ENCODE data around the gene COL20A1. TPM values are rescaled to one million over a fixed set of nuclear protein-coding genes. Genes with fewer than 3 reads are reported as not detected.

Gene COL20A1
- total RNA-seq, 1 donor from 2014 or later: 0.25 TPM

GRCh38 chr20:63375438-63375837 is 82.5 kb downstream of the COL20A1 start:
- Mint-ChIP-seq H3K36me3 (no peaks in the 10 kb centered on the region), H3K4me3 (no peak overlapping the region), H3K4me1 (peaks cover 10% of the 10 kb centered on the region), H3K9me3 (no peaks in the 10 kb centered on the region), H3K27me3 (ENCODE audit: low read depth) (peaks cover 36% of the 10 kb centered on the region), H3K27ac (no peak overlapping the region)
- no peak for TF ChIP-seq CTCF (IDR thresholded peaks at IDR 0.05; ENCODE audit: unreplicated experiment)
- DNase-seq (ENCODE audit: low spot score in 2 of 2, unreplicated experiment in 2 of 2): no peak

DNA sequence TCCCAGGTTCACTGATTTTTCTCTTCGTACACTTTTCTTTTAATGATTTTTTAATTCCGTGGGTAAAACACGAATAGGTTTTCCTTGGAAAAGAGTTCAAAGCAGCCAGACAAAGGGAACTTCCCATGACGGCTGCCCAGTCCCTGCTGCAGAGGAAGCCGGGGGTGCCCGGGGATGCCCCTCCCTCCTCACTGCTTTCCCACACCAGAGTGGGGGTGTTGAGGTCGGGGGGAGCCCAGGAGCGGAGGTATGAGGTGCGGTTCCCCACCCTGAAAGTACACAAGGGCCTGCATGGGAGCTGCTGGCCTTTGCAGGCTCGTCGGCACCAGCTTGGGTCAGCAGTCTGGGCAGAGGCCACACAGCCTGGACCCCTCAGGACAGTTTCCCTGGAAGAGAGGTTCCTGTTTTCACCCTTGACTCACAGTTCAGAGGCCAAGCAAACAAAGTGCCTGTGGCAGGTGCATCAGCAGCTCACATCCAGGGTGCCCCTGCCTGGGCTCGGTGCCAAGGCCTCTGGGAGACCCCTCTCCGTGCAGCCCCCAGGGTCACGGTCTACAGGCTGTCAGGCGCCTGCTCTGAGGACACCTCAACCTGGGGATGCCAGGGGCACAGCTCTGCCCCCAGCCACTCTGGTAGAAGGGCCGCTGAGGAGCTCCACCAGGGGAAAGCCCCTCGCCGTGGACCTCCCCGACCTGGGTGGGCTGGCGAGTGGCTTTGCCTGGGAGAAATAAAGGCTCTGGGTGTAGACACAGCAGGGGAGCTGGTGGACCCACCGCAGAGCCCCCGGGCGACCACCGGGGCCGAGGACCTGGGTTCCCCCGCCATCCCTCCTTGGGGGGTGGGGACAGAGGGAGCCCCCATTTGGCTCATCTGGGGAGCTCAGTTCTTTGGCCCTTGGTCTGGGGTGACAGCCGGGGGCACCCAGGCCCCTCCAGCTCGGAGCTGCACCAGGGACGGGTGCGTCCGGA is 83.6 kb downstream of the COL20A1 start:
- Mint-ChIP-seq H3K9me3 (no peaks in the 10 kb centered on the region), H3K4me1 (peaks cover 10% of the 10 kb centered on the region), H3K4me3 (no peak overlapping the region), H3K27ac (no peak overlapping the region), H3K27me3 (ENCODE audit: low read depth) (peaks cover 31% of the 10 kb centered on the region), H3K36me3 (no peaks in the 10 kb centered on the region)
- DNase-seq (ENCODE audit: low spot score in 2 of 2, unreplicated experiment in 2 of 2): no peak
- TF ChIP-seq CTCF (IDR thresholded peaks at IDR 0.05; ENCODE audit: unreplicated experiment): no peak

- no peak overlapping the region for H3K4me3 Mint-ChIP-seq
- H3K9me3 Mint-ChIP-seq: no peaks in the 10 kb centered on the region
- H3K4me1 Mint-ChIP-seq: peaks cover 10% of the 10 kb centered on the region
- peaks cover 27% of the 10 kb centered on the region for H3K27me3 Mint-ChIP-seq (ENCODE audit: low read depth)
- no peaks in the 10 kb centered on the region for H3K36me3 Mint-ChIP-seq
- H3K27ac Mint-ChIP-seq: no peak overlapping the region
- DNase-seq (ENCODE audit: low spot score in 2 of 2, unreplicated experiment in 2 of 2): no peak
- no peak for TF ChIP-seq CTCF (IDR thresholded peaks at IDR 0.05; ENCODE audit: unreplicated experiment)
Observed at GRCh38 chr20:63377256-63377941, 84.4 kb downstream of the COL20A1 start.

DNA sequence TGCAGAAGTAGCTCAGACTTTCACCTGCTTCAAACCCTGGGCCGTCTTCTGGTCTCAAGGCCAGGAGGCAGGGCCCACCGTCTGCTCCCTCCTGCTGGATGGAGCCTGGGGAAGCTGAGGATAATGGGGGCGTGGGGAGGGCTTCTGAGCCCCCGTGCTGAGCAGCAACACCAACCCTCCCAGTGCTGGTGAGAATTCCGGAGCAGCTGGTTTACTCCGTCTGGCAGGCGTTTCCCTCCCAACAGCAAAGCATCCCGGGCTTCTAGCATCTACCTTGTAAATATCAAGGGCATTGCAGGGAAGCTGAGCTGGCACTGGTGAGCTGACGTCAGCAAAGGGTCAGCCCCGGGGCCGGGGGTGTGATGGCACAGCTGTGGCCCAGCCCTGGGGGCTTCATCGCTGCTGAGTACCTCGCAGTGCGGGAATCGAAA is 85.0 kb downstream of the COL20A1 start:
- no peak overlapping the region for H3K27ac Mint-ChIP-seq
- H3K36me3 Mint-ChIP-seq: no peaks in the 10 kb centered on the region
- DNase-seq (ENCODE audit: low spot score in 2 of 2, unreplicated experiment in 2 of 2): no peak
- peaks cover 10% of the 10 kb centered on the region for H3K4me1 Mint-ChIP-seq
- H3K27me3 Mint-ChIP-seq (ENCODE audit: low read depth): peaks cover 22% of the 10 kb centered on the region
- H3K9me3 Mint-ChIP-seq: no peaks in the 10 kb centered on the region
- no peak overlapping the region for H3K4me3 Mint-ChIP-seq
- TF ChIP-seq CTCF (IDR thresholded peaks at IDR 0.05; ENCODE audit: unreplicated experiment): no peak

GRCh38 chr20:63378626-63379025 is 85.6 kb downstream of the COL20A1 start:
- no peak for DNase-seq (ENCODE audit: low spot score in 2 of 2, unreplicated experiment in 2 of 2)
- H3K27me3 Mint-ChIP-seq (ENCODE audit: low read depth): peaks cover 26% of the 10 kb centered on the region
- H3K36me3 Mint-ChIP-seq: no peaks in the 10 kb centered on the region
- H3K4me1 Mint-ChIP-seq: peaks cover 10% of the 10 kb centered on the region
- no peak overlapping the region for H3K4me3 Mint-ChIP-seq
- no peak for TF ChIP-seq CTCF (IDR thresholded peaks at IDR 0.05; ENCODE audit: unreplicated experiment)
- no peak overlapping the region for H3K27ac Mint-ChIP-seq
- no peaks in the 10 kb centered on the region for H3K9me3 Mint-ChIP-seq
